Stimulated activated CD8-positive, alpha-beta memory T cell treated with anti-CD3 and anti-CD28 coated beads, Interleukin-12 subunit alpha, Interleukin-12 subunit beta, amount 100 ng/mL, for 4 hours (primary cell): Measurements from ENCODE around the gene CDK12.
"Not testable (repeated sequence)": the region's sequence is repeated elsewhere in the genome, so short reads cannot be mapped to it uniquely, and the experiment has no call there.

Experiments
- DNase-seq: peaks from one replicate; pipeline ENCODE4 v3.0.0-alpha.2; 2020; ENCODE audit warnings: low read depth

Gene CDK12

GRCh38 chr17:39461113-39461925, at the start of gene CDK12:
CDK12 (plus strand) TSS chr17:39461486; CDS start chr17:39462072, 586 bp downstream.
- DNase-seq: peak; percentile 85

DNA sequence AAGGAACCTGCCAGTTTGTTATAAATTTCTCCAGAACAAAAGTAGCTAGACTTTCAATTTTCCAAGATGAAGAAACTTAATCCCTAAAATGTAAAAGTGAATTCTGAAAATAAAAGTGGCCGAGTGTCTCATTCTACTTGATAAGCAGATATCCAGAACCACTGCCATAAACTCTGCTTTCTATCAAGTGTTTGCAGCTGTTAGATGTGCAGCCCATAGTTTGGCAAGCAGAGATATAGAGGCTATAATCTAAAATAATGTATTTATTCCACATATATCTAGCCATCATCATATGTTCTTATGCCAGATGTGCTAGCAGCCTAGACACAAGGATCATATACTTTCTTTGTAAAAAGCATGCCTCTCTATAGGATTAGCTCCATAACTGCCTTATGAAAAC, 45.1 kb upstream of the CDK12 start:
- DNase-seq: no peak

GRCh38 chr17:39429600-39429999, 31.7 kb upstream of the CDK12 start:
- no peak for DNase-seq

DNA sequence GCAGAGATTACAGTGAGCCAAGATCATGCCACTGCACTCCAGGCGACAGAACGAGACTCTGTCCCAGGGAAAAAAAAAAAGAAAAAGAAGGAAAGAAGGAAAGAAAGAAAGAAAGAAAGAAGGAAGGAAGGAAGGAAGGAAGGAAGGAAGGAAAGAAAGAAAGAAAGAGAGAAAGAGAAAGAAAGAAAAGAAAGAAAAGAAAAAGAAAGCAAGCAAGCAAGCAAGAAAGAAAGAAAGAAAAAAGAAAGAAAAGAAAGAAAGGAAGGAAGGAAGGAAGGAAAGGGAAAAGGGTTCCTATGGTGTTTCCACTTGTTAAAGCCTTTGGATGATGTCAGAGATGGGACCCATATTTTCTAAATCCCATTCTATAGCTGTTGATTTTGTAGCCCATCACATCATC, 21.4 kb upstream of the CDK12 start:
- not testable (repeated sequence) for DNase-seq

GRCh38 chr17:39443326-39443725, 18.0 kb upstream of the CDK12 start:
- no peak for DNase-seq

- no peak for DNase-seq
These were observed 13.7 kb upstream of the CDK12 start for GRCh38 chr17:39447561-39447960.

- no peak for DNase-seq
These were observed 11.2 kb upstream of the CDK12 start for GRCh38 chr17:39450051-39450450.

DNA sequence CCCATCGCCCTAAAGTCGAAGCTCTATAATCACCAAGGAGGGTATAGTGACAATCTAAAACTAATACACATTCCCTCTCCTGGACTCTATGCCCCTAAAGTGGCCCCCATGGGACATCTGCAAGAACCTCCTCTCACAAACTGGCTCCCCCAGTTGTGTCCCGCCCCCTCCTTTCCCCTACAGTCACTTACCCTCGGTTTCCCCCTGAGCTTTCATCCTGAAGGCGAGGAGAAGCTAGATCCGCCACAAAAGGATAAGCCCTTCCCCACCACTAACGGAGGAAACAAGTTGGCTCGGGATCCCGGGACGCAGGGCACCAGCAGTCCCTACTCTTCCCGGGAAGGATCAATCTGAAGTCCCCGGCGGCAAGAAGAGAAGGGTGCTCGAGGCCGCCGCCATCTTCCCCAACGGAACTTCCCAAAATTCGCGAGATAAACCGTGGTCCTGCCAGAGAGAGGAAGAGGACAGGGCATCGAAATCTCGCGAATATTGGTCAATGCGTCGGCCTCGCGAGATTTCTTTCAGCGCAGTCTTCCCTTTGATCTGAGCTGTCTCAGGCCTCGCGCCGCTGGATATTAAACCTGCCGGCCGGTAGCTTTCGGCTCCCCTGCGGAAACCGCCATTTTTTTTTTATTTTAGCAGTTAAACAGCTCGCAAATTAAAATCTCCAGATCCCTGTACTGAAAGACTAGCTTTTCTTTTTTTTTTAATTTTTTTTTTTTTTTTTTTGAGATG, 10.3 kb upstream of the CDK12 start, which contains the start of gene MED1:
TSS of gene MED1 (minus strand) at position 417 of the 735 bp plus-strand sequence. CDS start at position 216, 201 bp downstream.
- peak; percentile 82 for DNase-seq

- DNase-seq: no peak
These were observed 5.4 kb upstream of the CDK12 start for GRCh38 chr17:39455919-39456318.

- DNase-seq: peak; percentile 66
These were observed 762 bp downstream of the CDK12 start for GRCh38 chr17:39461926-39462569.

GRCh38 chr17:39462631-39463375, 1.5 kb downstream of the CDK12 start:
- DNase-seq: no peak

DNA sequence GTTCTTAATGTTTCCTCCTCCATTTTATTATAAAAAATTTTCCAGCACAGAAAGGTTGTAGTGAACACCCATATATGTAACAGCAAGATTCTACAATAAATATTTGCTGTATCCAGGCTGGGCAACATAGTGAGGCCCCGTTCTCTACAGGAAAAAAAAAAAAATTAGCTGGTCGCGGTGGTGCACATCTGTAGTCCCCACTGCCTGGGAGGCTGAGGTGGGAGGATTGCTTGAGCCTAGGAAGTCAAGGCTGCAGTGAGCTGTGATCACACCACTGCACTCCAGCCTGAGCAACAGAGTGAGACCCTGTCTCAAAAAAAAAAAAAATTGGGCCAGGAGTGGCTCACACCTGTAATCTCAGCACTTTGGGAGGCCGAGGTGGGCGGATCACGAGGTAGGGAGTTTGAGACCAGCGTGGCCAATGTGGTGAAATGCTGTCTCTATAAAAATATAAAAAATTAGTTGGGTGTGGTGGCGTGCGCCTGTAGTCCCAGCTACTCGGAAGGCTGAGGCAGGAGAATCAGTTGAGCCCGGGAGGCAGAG, 3.4 kb downstream of the CDK12 start:
- DNase-seq: not testable (repeated sequence)

DNA sequence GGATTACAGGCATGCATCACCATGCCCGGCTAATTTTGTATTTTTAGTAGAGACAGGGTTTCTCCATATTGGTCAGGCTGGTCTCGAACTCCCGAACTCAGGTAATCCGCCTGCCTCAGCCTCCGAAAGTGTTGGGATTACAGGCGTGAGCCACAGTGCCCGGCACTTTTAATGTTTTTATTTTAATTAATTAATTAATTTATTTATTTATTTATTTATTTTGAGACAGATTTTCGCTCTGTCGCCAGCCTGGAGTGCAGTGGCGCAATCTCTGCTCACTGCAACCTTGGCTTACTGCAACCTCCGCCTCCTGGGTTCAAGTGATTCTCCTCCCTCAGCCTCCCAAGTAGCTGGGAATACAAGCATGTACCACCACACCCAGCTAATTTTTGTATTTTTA, 7.3 kb downstream of the CDK12 start:
- DNase-seq: not testable (repeated sequence)

DNA sequence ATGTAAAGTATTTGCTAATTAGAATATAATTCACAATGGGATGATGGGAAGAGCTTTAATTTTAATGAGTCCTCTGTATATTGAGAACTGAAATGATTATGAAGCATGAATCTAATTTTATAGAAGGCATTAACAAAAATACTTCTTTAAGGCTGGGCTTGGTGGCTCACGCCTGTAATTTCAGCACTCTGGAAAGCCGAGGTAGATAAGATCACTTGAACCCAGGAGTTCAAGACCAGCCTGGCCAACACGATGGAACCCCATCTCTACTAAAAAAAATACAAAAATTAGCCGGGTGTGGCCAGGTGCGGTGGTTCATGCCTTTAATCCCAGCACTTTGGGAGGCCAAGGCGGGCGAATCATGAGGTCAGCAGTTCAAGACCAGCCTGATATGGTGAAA, 12.0 kb downstream of the CDK12 start:
- no peak for DNase-seq

DNA sequence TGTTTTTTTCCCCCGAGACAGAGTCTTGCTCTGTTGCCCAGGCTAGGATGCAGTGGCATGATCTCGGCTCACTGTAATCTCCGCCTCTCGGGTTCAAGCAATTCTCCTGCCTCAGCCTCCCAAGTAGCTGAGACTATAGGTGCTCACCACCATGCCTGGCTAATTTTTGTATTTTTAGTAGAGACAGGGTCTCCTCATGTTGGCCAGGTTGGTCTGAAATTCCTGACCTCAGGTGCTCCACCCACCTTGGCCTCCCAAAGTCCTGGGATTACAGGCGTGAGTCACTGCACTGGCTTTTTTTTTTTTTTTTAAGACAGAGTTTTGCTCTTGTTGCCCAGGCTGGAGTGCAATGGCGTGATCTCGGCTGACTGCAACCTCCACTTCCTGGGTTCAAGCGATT, 18.3 kb downstream of the CDK12 start:
- not testable (repeated sequence) for DNase-seq

DNA sequence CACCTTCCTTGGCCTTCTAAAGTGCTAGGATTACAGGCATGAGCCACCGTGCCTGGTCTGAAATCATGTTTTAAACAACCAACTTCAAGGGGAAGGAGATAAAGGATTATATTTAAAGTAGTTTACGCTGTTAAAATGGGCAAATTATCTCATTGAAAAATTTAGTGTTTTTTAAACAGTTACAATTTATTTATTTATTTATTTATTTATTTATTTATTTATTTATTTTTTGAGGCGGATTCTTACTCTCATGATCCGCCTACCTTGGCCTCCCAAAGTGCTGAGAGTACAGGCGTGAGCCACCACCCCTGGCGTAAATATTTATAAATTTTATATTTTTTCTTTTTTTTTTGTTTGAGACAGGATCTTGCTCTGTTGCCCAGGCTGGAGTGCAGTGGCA, 22.2 kb downstream of the CDK12 start:
- DNase-seq: no peak

GRCh38 chr17:39484178-39484577, 22.9 kb downstream of the CDK12 start:
- no peak for DNase-seq

GRCh38 chr17:39485555-39485954, 24.3 kb downstream of the CDK12 start:
- no peak for DNase-seq

DNA sequence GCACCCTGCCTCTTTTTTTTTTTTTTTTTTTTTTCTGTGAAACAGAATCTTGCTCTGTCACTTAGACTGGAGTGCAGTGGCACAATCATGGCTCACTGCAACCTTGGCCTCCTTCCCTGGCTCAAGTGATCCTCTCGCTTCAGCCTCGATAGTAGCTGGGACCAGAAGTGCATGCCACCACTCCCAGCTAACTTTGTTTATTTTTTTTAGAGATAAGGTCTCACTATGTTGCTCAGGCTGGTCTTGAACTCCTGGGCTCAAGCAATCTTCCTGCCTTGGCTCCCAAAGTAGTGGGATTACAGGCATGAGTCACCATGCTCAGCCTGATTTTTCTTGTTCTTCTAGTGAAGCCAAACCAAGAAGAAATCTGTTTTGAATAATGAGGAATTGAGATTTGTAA, 25.0 kb downstream of the CDK12 start:
- DNase-seq: no peak

GRCh38 chr17:39487490-39487889, 26.2 kb downstream of the CDK12 start:
- not testable (repeated sequence) for DNase-seq

DNA sequence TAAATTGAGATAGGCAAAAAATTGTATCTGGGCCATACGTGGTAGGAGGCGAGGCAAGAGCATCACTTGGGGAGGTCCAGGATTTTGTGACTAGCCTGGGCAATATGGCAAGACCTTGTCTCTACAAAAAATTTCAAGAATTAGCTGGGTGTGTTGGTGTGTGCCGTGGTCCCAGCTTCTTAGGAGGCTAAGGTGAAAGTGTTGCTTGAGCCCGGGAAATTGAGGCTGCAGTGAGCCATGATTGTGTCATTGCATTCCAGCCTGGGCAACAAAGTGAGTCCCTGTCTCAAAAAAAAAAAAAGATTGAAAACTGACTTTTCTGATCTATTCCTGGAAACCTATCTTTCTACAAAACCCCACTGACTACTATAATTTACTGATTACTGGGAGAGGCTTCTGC, 26.7 kb downstream of the CDK12 start:
- DNase-seq: no peak

GRCh38 chr17:39496921-39497320, 35.6 kb downstream of the CDK12 start:
- DNase-seq: not testable (repeated sequence)
